NCI-H187 (cell line): ENCODE results near the gene ADAT2.

ENCODE experiments used
- DNase-seq, 2 experiments: peaks; one replicate each; lab custom pipeline; 2025; lab: John Stamatoyannopoulos, UW

ADAT2 gene

GRCh38 chr6:143397227-143398222, 53.0 kb downstream of the ADAT2 start:
- DNase-seq, result no peak

GRCh38 chr6:143396497-143397226, 53.8 kb downstream of the ADAT2 start:
- DNase-seq, result no peak

DNA sequence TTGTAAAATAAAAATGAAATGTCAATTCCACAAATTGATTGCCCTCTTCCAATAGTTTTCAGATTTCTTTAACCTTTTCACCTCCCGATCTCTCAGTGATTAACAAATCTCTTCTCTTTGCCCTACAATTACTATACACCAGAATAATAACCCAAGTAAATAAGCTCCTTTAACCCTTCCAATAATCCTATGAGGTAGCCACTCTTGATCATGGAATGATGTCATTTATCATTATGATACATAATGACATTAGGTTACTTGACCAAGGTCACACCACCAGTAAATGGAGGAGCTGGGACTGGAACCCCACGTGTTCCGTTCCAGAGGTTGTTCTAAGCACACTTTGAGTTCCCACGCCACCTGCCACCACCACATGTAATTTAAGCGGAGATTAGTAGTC, 54.8 kb downstream of the ADAT2 start:
- DNase-seq, result no peak

DNA sequence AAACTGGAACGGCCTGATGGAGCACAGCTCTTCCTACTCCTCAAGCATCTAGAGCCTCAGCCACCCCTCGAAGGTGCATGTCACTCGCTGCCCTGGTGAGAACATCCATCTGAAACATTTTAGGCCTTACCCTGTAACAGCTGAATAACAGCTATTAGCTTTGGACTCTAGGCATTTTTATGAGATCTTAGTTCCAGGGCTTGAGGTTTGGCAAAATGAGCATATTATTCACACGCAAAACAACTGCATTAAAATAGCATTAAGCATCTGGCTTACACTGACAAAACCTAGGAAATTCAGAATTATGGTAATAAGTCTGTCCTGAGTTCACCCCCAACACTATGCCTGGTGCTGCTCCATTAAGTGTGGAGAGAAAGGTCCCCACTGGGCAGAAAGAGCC, 56.1 kb downstream of the ADAT2 start:
- DNase-seq, result no peak

- DNase-seq, result no peak
Measured at GRCh38 chr6:143390278-143390677, 60.2 kb downstream of the ADAT2 start.

DNA sequence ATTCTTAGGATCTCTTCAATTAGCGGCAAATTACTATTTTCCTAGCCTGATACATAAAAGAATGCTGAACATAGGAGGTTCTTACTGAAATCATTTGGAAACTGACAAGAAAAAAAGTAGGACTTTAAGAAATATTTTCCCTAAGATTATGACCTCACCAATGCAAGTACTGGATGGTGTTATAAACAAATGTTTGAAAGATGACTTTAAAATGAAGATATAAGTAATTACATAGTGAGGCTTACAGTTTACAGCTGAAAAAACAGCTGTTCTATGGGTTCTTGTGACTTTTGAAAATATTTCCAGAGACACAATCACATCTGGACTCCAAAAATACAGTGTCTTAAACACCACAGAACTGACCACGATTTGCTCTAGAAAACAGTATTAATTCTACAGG, 64.9 kb downstream of the ADAT2 start:
- DNase-seq, result no peak

DNA sequence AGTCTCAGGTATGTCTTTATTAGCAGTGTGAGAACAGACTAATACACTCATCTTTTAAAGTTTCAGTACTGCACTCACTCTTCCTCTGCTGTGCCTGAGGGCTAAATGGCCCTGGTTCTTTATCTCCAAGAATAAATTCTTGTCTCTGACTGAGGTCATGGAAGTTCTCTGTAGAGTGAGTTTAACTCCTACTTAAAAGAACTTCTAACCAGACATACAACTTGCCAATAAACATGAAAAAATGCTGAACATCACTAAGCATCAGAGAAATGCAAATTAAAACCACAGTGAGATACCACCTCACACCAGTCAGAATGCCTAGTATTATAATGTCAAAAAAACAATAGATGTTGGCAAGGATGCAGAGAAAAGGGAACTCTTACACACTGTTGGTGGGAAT, 73.6 kb downstream of the ADAT2 start:
- DNase-seq, result no peak

DNA sequence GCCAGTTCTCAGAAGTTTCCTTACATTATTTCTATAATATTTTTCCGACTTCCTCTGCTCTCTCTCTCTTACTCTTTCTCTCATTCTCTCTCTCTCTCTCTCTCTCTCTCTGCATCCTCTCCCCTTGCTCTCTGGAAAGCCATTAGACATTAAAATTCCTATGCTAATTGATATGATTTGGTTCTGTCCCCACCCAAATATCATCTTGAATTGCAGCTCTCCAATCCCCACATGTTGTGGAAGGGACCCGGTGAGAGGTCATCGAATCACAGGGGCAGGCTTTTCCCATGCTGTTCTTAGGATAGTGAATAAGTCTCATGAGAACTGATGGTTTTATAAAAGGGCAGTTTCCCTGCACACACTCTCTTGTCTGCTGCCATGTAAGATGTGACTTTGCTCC, 74.1 kb downstream of the ADAT2 start:
- no peak for DNase-seq

DNA sequence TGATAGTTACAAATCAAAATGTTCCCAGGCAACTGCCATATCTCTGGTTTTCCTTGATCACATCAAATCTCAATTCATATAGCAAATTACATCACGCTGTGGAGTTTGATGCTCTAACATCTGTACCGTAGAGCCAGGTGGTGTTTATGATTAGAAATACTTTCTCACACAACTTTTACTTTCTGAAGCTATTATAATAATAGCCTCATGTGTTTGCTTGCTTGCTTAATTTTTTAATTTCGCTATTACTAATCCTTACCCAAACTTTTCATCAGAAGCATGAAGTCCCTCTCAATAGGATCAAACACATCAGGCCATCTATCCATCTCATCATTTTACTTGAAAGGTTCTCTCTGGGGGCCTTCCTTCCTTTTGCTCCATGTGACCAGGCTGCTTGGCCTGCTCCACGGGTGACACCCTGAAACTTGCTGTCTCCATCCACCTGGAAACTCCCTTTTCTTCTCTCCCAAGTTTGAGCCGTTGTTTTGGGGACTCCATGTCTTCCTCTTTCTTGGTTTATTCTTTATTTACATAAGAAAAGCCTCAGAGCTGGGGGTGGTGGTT, 75.4 kb downstream of the ADAT2 start:
- no peak for DNase-seq

- DNase-seq, result no peak
Measured at GRCh38 chr6:143374014-143374413, 76.5 kb downstream of the ADAT2 start.
